Lung (tissue), 12 donors: Measurements from ENCODE around the gene CEP104. TPM values are rescaled to one million over a fixed set of nuclear protein-coding genes. Genes with fewer than 3 reads are reported as not detected.
"Not testable (repeated sequence)": the region's sequence is repeated elsewhere in the genome, so short reads cannot be mapped to it uniquely, and the experiment has no call there.

Experiments
- ATAC-seq: fragments of 200-7000 bp; cut with Tn5 transposase; one replicate; pipeline ENCODE4 v1.9.1; 2020; ENCODE audit warnings: moderate number of reproducible peaks; ENCODE audit not compliant: insufficient read depth, low FRiP score
- DNase-seq, 3 donors: peaks; one replicate each; pipeline ENCODE4 v3.0.0-alpha.2; 2013 to 2017
- H3K27ac ChIP-seq, 2 donors: one replicate each; pipeline ENCODE4 v1.5.1; 2013; ENCODE audit warnings: mild to moderate bottlenecking in 2 of 2, moderate library complexity in 2 of 2, control low read depth in 1 of 2, inconsistent platforms in 1 of 2, low read depth in 1 of 2, low read length in 1 of 2
- H3K27me3 ChIP-seq, 3 donors: one replicate each; pipeline ENCODE4 v1.5.1; 2013; ENCODE audit warnings: low read length in 2 of 3; ENCODE audit not compliant: control insufficient read depth in 3 of 3, insufficient read depth in 3 of 3
- H3K36me3 ChIP-seq, 4 donors: one replicate each; pipeline ENCODE4 v1.5.1; 2013; ENCODE audit warnings: low read length in 4 of 4, mild to moderate bottlenecking in 1 of 4, moderate library complexity in 1 of 4; ENCODE audit not compliant: control insufficient read depth in 4 of 4, insufficient read depth in 4 of 4
- H3K4me1 ChIP-seq, 5 donors: one replicate each; pipeline ENCODE4 v1.5.1; 2013; ENCODE audit warnings: low read length in 5 of 5, mild to moderate bottlenecking in 2 of 5, moderate library complexity in 1 of 5; ENCODE audit not compliant: control insufficient read depth in 5 of 5, insufficient read depth in 5 of 5
- H3K4me3 ChIP-seq: one replicate; pipeline ENCODE4 v1.5.1; 2013; ENCODE audit warnings: mild to moderate bottlenecking, control low read depth, moderate library complexity
- H3K9ac ChIP-seq, 2 donors: one replicate each; pipeline ENCODE4 v1.5.1; 2013; ENCODE audit warnings: low read length in 2 of 2, control low read depth in 1 of 2; ENCODE audit not compliant: insufficient read depth in 1 of 2
- H3K9me3 ChIP-seq, 4 donors: one replicate each; pipeline ENCODE4 v1.5.1; 2013; ENCODE audit warnings: low read length in 3 of 4, mild to moderate bottlenecking in 1 of 4, moderate library complexity in 1 of 4; ENCODE audit not compliant: control insufficient read depth in 4 of 4, insufficient read depth in 3 of 4
- CTCF ChIP-seq: IDR thresholded peaks from 2 replicates; pipeline ENCODE4 v1.5.1; 2012; ENCODE audit warnings: mild to moderate bottlenecking; ENCODE audit errors: control extremely low read depth, extremely low read depth
- whole genome bisulfite sequencing, 2 donors: extraction: QIAGEN DNeasy Blood & Tissue Kit; methylation state at CpG; one replicate each; pipeline ENCODE4 v1.1.7; 2013; 5-methylcytosine and 5-hydroxymethylcytosine counted together
- polyA plus RNA-seq, 2 donors: library from polyadenylated mRNA; stranded (reverse); fragments of 200-250 nt; gene quantifications; one replicate each; pipeline ENCODE4 v1.2.1, GENCODE V29; 2013
- total RNA-seq, 2 donors: library from RNA; depleted of rRNA in 1 of 2; stranded (reverse); fragments of >200 nt in 1 of 2; gene quantifications; one replicate each; pipeline ENCODE4 v1.2.1, GENCODE V29; 2014 to 2021
- donor health status: control.
- donor health status: control.
- donor health status: Bipolar disorder and iron deficiency.
- donor health status: healthy.
- donor health status: DM: yes; HTN: yes; CAD: no.

CEP104 gene
- total and polyA plus RNA-seq, 4 donors = 8.9 to 56.5 (median 25.5) TPM

GRCh38 chr1:3807769-3808168, 49.2 kb downstream of the CEP104 start:
- Histone ChIP-seq H3K9me3 (peaks cover 0 to 4% (median 0%) of the 10 kb centered on the region in 4 donors), H3K27ac (no peak overlapping the region), H3K4me3 (no peak overlapping the region), H3K4me1 (no peaks in the 10 kb centered on the region), H3K36me3 (no peaks in the 10 kb centered on the region), H3K9ac (no peak overlapping the region), H3K27me3 (no peaks in the 10 kb centered on the region)
- TF ChIP-seq CTCF = no peak
- 67 to 83% methylated on average over 5 of the region's 5 CpGs for WGBS, 2 donors
- no peak for DNase-seq
- no peak for ATAC-seq

GRCh38 chr1:3805038-3805437, 52.0 kb downstream of the CEP104 start:
- no peak for TF ChIP-seq CTCF
- peaks cover 0 to 4% (median 0%) of the 10 kb centered on the region in 4 donors for H3K9me3 ChIP-seq
- H3K9ac ChIP-seq = no peak overlapping the region
- H3K27ac ChIP-seq = no peak overlapping the region
- no peak overlapping the region for H3K4me3 ChIP-seq
- no peak for DNase-seq
- WGBS, 2 donors = 86 to 88% methylated on average over 11 of the region's 11 CpGs
- H3K27me3 ChIP-seq = peaks cover 0 to 2% (median 2%) of the 10 kb centered on the region in 3 donors
- H3K4me1 ChIP-seq = no peaks in the 10 kb centered on the region
- H3K36me3 ChIP-seq = no peaks in the 10 kb centered on the region
- ATAC-seq = no peak

GRCh38 chr1:3804627-3804944, 52.4 kb downstream of the CEP104 start:
- H3K36me3 ChIP-seq, H3K27me3 ChIP-seq, DNase-seq, H3K9me3 ChIP-seq, ATAC-seq, H3K4me3 ChIP-seq, H3K9ac ChIP-seq, H3K4me1 ChIP-seq, H3K27ac ChIP-seq: not testable (repeated sequence)
- 67 to 69% methylated on average over 7 of the region's 7 CpGs for WGBS, 2 donors

- no peak for TF ChIP-seq CTCF
- no peak overlapping the region for H3K27ac ChIP-seq
- no peak overlapping the region for H3K4me3 ChIP-seq
- H3K9me3 ChIP-seq = peaks cover 0 to 2% (median 0%) of the 10 kb centered on the region in 4 donors
- WGBS, 2 donors = 73 to 85% methylated on average over 19 of the region's 19 CpGs
- no peak for ATAC-seq
- peaks cover 2 to 5% (median 2%) of the 10 kb centered on the region in 3 donors for H3K27me3 ChIP-seq
- no peaks in the 10 kb centered on the region for H3K4me1 ChIP-seq
- H3K36me3 ChIP-seq = no peaks in the 10 kb centered on the region
- H3K9ac ChIP-seq = no peak overlapping the region
- DNase-seq = no peak
These were observed 52.9 kb downstream of the CEP104 start for GRCh38 chr1:3803905-3804626.

GRCh38 chr1:3800795-3801194, 56.2 kb downstream of the CEP104 start:
- 81 to 97% methylated on average over 3 of the region's 3 CpGs for WGBS, 2 donors
- H3K27ac ChIP-seq, H3K4me1 ChIP-seq, H3K9me3 ChIP-seq, H3K4me3 ChIP-seq, H3K27me3 ChIP-seq, H3K36me3 ChIP-seq, ATAC-seq, H3K9ac ChIP-seq, DNase-seq: not testable (repeated sequence)
